Measurements from ENCODE around the gene ACOT7.
"Not testable (repeated sequence)": the region's sequence is repeated elsewhere in the genome, so short reads cannot be mapped to it uniquely, and the experiment has no call there.

The ACOT7 gene

GRCh38 chr1:6307682-6308081, 85.9 kb downstream of the ACOT7 start:
- not testable (repeated sequence) for DNase-seq

GRCh38 chr1:6307099-6307498, 86.5 kb downstream of the ACOT7 start:
- DNase-seq = no peak

- no peak for DNase-seq
These were observed 90.1 kb downstream of the ACOT7 start for GRCh38 chr1:6303397-6304012.

- no peak for DNase-seq
These were observed 91.0 kb downstream of the ACOT7 start for GRCh38 chr1:6302568-6302967.

GRCh38 chr1:6301526-6301925, 92.0 kb downstream of the ACOT7 start:
- DNase-seq = no peak

GRCh38 chr1:6300342-6301048, 93.1 kb downstream of the ACOT7 start:
- DNase-seq = no peak

- DNase-seq = no peak
These were observed 93.9 kb downstream of the ACOT7 start for GRCh38 chr1:6299557-6300165.

GRCh38 chr1:6298940-6299465, 94.6 kb downstream of the ACOT7 start:
- DNase-seq = no peak

GRCh38 chr1:6298530-6298929, 95.0 kb downstream of the ACOT7 start:
- DNase-seq = no peak

- DNase-seq = no peak
These were observed 97.7 kb downstream of the ACOT7 start for GRCh38 chr1:6295910-6296309.

- DNase-seq = no peak
These were observed 98.5 kb downstream of the ACOT7 start for GRCh38 chr1:6294890-6295556.

GRCh38 chr1:6294080-6294889, 99.3 kb downstream of the ACOT7 start:
- DNase-seq = no peak

GRCh38 chr1:6292102-6292501, 101.5 kb downstream of the ACOT7 start:
- no peak for DNase-seq

- DNase-seq = no peak
These were observed 104.9 kb downstream of the ACOT7 start for GRCh38 chr1:6288665-6289064.

- DNase-seq = no peak
These were observed 105.5 kb downstream of the ACOT7 start for GRCh38 chr1:6288026-6288425.

GRCh38 chr1:6287431-6287886, 106.1 kb downstream of the ACOT7 start:
- peak; percentile 65 for DNase-seq

- DNase-seq = no peak
These were observed 106.5 kb downstream of the ACOT7 start for GRCh38 chr1:6287029-6287428.

GRCh38 chr1:6286266-6286665, 107.3 kb downstream of the ACOT7 start:
- no peak for DNase-seq

GRCh38 chr1:6285336-6285735, 108.2 kb downstream of the ACOT7 start:
- DNase-seq = no peak

- DNase-seq = no peak
These were observed 110.8 kb downstream of the ACOT7 start for GRCh38 chr1:6282577-6283270.

- no peak for DNase-seq
These were observed 111.8 kb downstream of the ACOT7 start for GRCh38 chr1:6281511-6282402.

Data from midbrain (tissue), 1 donor.